ENCODE results near the gene PAK3. TPM values are rescaled to one million over a fixed set of nuclear protein-coding genes. Genes with fewer than 3 reads are reported as not detected.

Gene PAK3
- total RNA-seq, 1 experiment from 2014 or later = 7.5 TPM

DNA sequence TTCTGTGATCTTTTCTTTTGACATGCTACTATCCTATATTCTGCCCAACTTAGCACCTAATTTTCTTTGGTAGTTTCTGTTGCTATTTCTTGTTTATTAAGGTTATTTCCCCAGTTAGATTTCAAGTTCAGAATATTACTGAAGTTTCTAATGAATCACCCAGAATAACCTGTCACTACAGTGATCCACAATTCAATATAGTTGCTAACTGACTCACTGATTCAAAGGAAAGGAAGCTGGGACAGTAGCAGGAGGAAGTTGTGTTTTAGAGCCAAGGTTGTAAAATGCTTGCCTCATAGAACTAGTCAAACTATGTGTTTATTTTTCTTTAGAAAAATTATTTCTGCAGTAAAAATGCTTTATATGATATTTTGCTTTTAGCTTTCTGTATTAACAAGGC, 37.4 kb downstream of the PAK3 start:
- peaks cover 0 to under 1% of the 10 kb centered on the region in 2 experiments; a peak in 1 of 4 replicates for H3K4me1 Mint-ChIP-seq
- TF ChIP-seq, protein P1, sequence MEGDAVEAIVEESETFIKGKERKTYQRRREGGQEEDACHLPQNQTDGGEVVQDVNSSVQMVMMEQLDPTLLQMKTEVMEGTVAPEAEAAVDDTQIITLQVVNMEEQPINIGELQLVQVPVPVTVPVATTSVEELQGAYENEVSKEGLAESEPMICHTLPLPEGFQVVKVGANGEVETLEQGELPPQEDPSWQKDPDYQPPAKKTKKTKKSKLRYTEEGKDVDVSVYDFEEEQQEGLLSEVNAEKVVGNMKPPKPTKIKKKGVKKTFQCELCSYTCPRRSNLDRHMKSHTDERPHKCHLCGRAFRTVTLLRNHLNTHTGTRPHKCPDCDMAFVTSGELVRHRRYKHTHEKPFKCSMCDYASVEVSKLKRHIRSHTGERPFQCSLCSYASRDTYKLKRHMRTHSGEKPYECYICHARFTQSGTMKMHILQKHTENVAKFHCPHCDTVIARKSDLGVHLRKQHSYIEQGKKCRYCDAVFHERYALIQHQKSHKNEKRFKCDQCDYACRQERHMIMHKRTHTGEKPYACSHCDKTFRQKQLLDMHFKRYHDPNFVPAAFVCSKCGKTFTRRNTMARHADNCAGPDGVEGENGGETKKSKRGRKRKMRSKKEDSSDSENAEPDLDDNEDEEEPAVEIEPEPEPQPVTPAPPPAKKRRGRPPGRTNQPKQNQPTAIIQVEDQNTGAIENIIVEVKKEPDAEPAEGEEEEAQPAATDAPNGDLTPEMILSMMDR (conservative IDR thresholded peaks at IDR 0.05) = no peak
- H3K56ac ChIP-seq (ENCODE audit: insufficient read length, low read depth, low read length) = no peak overlapping the region

More for the DNA sequence above, 37.4 kb downstream of the PAK3 start:
- no peak for DNase-seq
- Histone ChIP-seq H2BK12ac (ENCODE audit: insufficient read length, low read depth, low read length) (no peak overlapping the region), H3K4me2 (ENCODE audit: insufficient read depth, insufficient read length, low read length) (no peak overlapping the region), H2BK120ac (ENCODE audit: low read depth, low read length, poor library complexity, severe bottlenecking) (no peak overlapping the region), H3K23ac (ENCODE audit: insufficient read length, low read depth, low read length) (no peak overlapping the region), H3K27me3 (ENCODE audit: insufficient read depth, low read length) (no peaks in the 10 kb centered on the region), H3K18ac (ENCODE audit: insufficient read length, low read depth, low read length) (no peak overlapping the region), H3K4ac (ENCODE audit: low read depth, low read length) (no peak overlapping the region), H3K14ac (ENCODE audit: insufficient read depth, low read length) (no peak overlapping the region), H2BK15ac (ENCODE audit: low read depth, low read length) (no peak overlapping the region), H4K91ac (ENCODE audit: insufficient read length, low read depth, low read length) (no peak overlapping the region), H2AK5ac (ENCODE audit: insufficient read length, low read length) (no peak overlapping the region), H4K8ac (replicated peaks; ENCODE audit: insufficient read length, low read depth, low read length) (no peak overlapping the region), H3T11ph (ENCODE audit: low read length) (no peak overlapping the region), H3K9ac (ENCODE audit: extremely low read depth, insufficient read length, low read length) (no peak overlapping the region), H2BK20ac (ENCODE audit: low read depth, low read length, poor library complexity, severe bottlenecking) (no peak overlapping the region), H4K20me1 (ENCODE audit: control insufficient read depth, insufficient read depth, insufficient read length) (no peaks in the 10 kb centered on the region), H4K5ac (ENCODE audit: insufficient read length, low read depth, low read length) (no peak overlapping the region), H3K79me1 (ENCODE audit: insufficient read depth, low read depth, low read length, poor library complexity, severe bottlenecking) (no peaks in the 10 kb centered on the region), H3K23me2 (ENCODE audit: insufficient read length, low read depth, low read length, poor library complexity, severe bottlenecking) (no peaks in the 10 kb centered on the region), H3K4me1 (ENCODE audit: insufficient read depth, low read length) (no peaks in the 10 kb centered on the region), H3K9me3 (ENCODE audit: control insufficient read depth, low read depth, low read length) (no peaks in the 10 kb centered on the region), H3K79me2 (ENCODE audit: insufficient read depth, low read length) (no peaks in the 10 kb centered on the region), H2AFZ (ENCODE audit: low read length) (no peak overlapping the region), H3K27ac (ENCODE audit: insufficient read length, low read depth, low read length) (no peak overlapping the region), H2BK5ac (ENCODE audit: insufficient read length, low read length) (no peak overlapping the region)
- H3K27ac Mint-ChIP-seq = no peak overlapping the region
- H3K9me3 Mint-ChIP-seq = no peaks in the 10 kb centered on the region
- no peaks in the 10 kb centered on the region for H3K27me3 Mint-ChIP-seq (ENCODE audit: low read depth)
- no peaks in the 10 kb centered on the region for H3K36me3 Mint-ChIP-seq (ENCODE audit: insufficient read depth in 1 of 3, low read depth in 3 of 3)
- no peak overlapping the region for H3K4me3 Mint-ChIP-seq
